ENCODE measurements around the gene LAMC1.

Gene LAMC1

DNA sequence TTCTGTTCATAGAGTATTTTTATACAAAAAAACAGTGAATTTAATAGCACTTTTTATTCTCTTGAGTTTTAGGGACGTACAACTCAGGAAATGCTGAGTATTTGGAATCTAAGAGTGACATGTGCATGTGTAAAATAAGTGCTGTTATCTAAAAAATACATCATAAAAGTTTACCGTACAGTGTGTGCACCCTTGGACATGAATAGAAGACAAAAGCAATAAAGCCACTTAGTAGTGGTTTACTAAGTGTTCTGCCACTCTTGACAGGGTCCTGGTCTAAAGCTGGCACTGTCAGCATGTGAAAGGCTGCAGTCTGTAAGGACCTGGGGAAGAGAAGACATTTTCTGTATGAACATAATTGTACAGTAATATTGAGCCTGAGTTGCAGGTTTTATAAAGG lies 51.0 kb downstream of the LAMC1 start (continued):
- TF ChIP-seq ZNF600 (tag by site-specific recombination; IDR thresholded peaks at IDR 0.05) (peak; percentile 98), ZNF747 (tag by site-specific recombination; IDR thresholded peaks at IDR 0.05) (no peak), ZNF529 (tag by site-specific recombination; IDR thresholded peaks at IDR 0.05; ENCODE audit: insufficient replicate concordance) (no peak), TRIM28 (IDR thresholded peaks at IDR 0.05; ENCODE audit: borderline replicate concordance, low read length) (peak; percentile 47; the same call in 1 of the 2 replicates), OSR2 (tag by site-specific recombination; IDR thresholded peaks at IDR 0.05) (peak; percentile 81), KLF16 (tag by site-specific recombination; IDR thresholded peaks at IDR 0.05) (no peak), IKZF3 (tag by site-specific recombination; IDR thresholded peaks at IDR 0.05) (peak; percentile 7; the same call in 1 of the 2 replicates), ZNF548 (tag by site-specific recombination; IDR thresholded peaks at IDR 0.05) (no peak), FEZF1 (tag by site-specific recombination; IDR thresholded peaks at IDR 0.05) (peak; percentile 73), ZIC2 (tag by site-specific recombination; IDR thresholded peaks at IDR 0.05) (no peak), ZNF311 (tag by site-specific recombination; IDR thresholded peaks at IDR 0.05; ENCODE audit: borderline replicate concordance) (no peak), ZSCAN23 (tag by site-specific recombination; IDR thresholded peaks at IDR 0.05) (no peak), ZNF433 (tag by site-specific recombination; IDR thresholded peaks at IDR 0.05; ENCODE audit: low read depth) (no peak), ZNF677 (tag by site-specific recombination; IDR thresholded peaks at IDR 0.05) (no peak), ZNF174 (tag by site-specific recombination; IDR thresholded peaks at IDR 0.05) (no peak), ZNF843 (tag by site-specific recombination; IDR thresholded peaks at IDR 0.05) (peak; percentile 69), HOXA7 (CRISPR knock-in tag; IDR thresholded peaks at IDR 0.05; ENCODE audit: borderline replicate concordance) (no peak)
- TF ChIP-seq, protein P1, sequence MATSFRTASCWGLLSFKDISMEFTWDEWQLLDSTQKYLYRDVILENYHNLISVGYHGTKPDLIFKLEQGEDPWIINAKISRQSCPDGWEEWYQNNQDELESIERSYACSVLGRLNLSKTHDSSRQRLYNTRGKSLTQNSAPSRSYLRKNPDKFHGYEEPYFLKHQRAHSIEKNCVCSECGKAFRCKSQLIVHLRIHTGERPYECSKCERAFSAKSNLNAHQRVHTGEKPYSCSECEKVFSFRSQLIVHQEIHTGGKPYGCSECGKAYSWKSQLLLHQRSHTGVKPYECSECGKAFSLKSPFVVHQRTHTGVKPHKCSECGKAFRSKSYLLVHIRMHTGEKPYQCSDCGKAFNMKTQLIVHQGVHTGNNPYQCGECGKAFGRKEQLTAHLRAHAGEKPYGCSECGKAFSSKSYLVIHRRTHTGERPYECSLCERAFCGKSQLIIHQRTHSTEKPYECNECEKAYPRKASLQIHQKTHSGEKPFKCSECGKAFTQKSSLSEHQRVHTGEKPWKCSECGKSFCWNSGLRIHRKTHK (tag by site-specific recombination; IDR thresholded peaks at IDR 0.05), result no peak
- TF ChIP-seq, protein P2, sequence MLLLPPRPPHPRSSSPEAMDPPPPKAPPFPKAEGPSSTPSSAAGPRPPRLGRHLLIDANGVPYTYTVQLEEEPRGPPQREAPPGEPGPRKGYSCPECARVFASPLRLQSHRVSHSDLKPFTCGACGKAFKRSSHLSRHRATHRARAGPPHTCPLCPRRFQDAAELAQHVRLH (tag by site-specific recombination; IDR thresholded peaks at IDR 0.05), result peak; percentile 72; the same call in 1 of the 2 replicates
- TF ChIP-seq, protein P3, sequence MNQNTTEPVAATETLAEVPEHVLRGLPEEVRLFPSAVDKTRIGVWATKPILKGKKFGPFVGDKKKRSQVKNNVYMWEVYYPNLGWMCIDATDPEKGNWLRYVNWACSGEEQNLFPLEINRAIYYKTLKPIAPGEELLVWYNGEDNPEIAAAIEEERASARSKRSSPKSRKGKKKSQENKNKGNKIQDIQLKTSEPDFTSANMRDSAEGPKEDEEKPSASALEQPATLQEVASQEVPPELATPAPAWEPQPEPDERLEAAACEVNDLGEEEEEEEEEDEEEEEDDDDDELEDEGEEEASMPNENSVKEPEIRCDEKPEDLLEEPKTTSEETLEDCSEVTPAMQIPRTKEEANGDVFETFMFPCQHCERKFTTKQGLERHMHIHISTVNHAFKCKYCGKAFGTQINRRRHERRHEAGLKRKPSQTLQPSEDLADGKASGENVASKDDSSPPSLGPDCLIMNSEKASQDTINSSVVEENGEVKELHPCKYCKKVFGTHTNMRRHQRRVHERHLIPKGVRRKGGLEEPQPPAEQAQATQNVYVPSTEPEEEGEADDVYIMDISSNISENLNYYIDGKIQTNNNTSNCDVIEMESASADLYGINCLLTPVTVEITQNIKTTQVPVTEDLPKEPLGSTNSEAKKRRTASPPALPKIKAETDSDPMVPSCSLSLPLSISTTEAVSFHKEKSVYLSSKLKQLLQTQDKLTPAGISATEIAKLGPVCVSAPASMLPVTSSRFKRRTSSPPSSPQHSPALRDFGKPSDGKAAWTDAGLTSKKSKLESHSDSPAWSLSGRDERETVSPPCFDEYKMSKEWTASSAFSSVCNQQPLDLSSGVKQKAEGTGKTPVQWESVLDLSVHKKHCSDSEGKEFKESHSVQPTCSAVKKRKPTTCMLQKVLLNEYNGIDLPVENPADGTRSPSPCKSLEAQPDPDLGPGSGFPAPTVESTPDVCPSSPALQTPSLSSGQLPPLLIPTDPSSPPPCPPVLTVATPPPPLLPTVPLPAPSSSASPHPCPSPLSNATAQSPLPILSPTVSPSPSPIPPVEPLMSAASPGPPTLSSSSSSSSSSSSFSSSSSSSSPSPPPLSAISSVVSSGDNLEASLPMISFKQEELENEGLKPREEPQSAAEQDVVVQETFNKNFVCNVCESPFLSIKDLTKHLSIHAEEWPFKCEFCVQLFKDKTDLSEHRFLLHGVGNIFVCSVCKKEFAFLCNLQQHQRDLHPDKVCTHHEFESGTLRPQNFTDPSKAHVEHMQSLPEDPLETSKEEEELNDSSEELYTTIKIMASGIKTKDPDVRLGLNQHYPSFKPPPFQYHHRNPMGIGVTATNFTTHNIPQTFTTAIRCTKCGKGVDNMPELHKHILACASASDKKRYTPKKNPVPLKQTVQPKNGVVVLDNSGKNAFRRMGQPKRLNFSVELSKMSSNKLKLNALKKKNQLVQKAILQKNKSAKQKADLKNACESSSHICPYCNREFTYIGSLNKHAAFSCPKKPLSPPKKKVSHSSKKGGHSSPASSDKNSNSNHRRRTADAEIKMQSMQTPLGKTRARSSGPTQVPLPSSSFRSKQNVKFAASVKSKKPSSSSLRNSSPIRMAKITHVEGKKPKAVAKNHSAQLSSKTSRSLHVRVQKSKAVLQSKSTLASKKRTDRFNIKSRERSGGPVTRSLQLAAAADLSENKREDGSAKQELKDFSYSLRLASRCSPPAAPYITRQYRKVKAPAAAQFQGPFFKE (tag by site-specific recombination; IDR thresholded peaks at IDR 0.05; ENCODE audit: borderline replicate concordance), result no peak
- TF ChIP-seq, protein P4, sequence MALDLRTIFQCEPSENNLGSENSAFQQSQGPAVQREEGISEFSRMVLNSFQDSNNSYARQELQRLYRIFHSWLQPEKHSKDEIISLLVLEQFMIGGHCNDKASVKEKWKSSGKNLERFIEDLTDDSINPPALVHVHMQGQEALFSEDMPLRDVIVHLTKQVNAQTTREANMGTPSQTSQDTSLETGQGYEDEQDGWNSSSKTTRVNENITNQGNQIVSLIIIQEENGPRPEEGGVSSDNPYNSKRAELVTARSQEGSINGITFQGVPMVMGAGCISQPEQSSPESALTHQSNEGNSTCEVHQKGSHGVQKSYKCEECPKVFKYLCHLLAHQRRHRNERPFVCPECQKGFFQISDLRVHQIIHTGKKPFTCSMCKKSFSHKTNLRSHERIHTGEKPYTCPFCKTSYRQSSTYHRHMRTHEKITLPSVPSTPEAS (tag by site-specific recombination; IDR thresholded peaks at IDR 0.05), result 0 out of 2 replicates have a peak, but pooled peaks have one; percentile 35
- TF ChIP-seq, protein P5, sequence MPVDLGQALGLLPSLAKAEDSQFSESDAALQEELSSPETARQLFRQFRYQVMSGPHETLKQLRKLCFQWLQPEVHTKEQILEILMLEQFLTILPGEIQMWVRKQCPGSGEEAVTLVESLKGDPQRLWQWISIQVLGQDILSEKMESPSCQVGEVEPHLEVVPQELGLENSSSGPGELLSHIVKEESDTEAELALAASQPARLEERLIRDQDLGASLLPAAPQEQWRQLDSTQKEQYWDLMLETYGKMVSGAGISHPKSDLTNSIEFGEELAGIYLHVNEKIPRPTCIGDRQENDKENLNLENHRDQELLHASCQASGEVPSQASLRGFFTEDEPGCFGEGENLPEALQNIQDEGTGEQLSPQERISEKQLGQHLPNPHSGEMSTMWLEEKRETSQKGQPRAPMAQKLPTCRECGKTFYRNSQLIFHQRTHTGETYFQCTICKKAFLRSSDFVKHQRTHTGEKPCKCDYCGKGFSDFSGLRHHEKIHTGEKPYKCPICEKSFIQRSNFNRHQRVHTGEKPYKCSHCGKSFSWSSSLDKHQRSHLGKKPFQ (tag by site-specific recombination; IDR thresholded peaks at IDR 0.05), result 0 out of 2 replicates have a peak, but pooled peaks have one; percentile 41
- TF ChIP-seq, protein P6, sequence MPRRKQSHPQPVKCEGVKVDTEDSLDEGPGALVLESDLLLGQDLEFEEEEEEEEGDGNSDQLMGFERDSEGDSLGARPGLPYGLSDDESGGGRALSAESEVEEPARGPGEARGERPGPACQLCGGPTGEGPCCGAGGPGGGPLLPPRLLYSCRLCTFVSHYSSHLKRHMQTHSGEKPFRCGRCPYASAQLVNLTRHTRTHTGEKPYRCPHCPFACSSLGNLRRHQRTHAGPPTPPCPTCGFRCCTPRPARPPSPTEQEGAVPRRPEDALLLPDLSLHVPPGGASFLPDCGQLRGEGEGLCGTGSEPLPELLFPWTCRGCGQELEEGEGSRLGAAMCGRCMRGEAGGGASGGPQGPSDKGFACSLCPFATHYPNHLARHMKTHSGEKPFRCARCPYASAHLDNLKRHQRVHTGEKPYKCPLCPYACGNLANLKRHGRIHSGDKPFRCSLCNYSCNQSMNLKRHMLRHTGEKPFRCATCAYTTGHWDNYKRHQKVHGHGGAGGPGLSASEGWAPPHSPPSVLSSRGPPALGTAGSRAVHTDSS (tag by site-specific recombination; IDR thresholded peaks at IDR 0.05), result no peak
- TF ChIP-seq, protein P7, sequence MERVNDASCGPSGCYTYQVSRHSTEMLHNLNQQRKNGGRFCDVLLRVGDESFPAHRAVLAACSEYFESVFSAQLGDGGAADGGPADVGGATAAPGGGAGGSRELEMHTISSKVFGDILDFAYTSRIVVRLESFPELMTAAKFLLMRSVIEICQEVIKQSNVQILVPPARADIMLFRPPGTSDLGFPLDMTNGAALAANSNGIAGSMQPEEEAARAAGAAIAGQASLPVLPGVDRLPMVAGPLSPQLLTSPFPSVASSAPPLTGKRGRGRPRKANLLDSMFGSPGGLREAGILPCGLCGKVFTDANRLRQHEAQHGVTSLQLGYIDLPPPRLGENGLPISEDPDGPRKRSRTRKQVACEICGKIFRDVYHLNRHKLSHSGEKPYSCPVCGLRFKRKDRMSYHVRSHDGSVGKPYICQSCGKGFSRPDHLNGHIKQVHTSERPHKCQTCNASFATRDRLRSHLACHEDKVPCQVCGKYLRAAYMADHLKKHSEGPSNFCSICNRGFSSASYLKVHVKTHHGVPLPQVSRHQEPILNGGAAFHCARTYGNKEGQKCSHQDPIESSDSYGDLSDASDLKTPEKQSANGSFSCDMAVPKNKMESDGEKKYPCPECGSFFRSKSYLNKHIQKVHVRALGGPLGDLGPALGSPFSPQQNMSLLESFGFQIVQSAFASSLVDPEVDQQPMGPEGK (tag by site-specific recombination; IDR thresholded peaks at IDR 0.05), result no peak
- TF ChIP-seq, protein P8, sequence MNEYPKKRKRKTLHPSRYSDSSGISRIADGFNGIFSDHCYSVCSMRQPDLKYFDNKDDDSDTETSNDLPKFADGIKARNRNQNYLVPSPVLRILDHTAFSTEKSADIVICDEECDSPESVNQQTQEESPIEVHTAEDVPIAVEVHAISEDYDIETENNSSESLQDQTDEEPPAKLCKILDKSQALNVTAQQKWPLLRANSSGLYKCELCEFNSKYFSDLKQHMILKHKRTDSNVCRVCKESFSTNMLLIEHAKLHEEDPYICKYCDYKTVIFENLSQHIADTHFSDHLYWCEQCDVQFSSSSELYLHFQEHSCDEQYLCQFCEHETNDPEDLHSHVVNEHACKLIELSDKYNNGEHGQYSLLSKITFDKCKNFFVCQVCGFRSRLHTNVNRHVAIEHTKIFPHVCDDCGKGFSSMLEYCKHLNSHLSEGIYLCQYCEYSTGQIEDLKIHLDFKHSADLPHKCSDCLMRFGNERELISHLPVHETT (tag by site-specific recombination; IDR thresholded peaks at IDR 0.05), result no peak

Data from HEK293 (cell line).